Mammary epithelial cell (primary cell): ENCODE results near the gene KLHL25.

Experiments
- EZH2 ChIP-seq: IDR thresholded peaks from 2 replicates; pipeline ENCODE4 v1.6.1; 2012; ENCODE audit warnings: low read length, inconsistent platforms, borderline replicate concordance
- TF ChIP-seq, protein P1 (sequence below), 2 donors: IDR thresholded peaks in 1 of 2; conservative IDR thresholded peaks in 1 of 2; 2 replicates each; pipeline ENCODE4 v1.5.1; 2011 to 2012; ENCODE audit warnings: inconsistent platforms in 2 of 2, low read length in 2 of 2, mild to moderate bottlenecking in 2 of 2, control low read depth in 1 of 2, low read depth in 1 of 2; ENCODE audit not compliant: insufficient read depth in 1 of 2; ENCODE audit errors: extremely low read depth in 1 of 2

DNA sequence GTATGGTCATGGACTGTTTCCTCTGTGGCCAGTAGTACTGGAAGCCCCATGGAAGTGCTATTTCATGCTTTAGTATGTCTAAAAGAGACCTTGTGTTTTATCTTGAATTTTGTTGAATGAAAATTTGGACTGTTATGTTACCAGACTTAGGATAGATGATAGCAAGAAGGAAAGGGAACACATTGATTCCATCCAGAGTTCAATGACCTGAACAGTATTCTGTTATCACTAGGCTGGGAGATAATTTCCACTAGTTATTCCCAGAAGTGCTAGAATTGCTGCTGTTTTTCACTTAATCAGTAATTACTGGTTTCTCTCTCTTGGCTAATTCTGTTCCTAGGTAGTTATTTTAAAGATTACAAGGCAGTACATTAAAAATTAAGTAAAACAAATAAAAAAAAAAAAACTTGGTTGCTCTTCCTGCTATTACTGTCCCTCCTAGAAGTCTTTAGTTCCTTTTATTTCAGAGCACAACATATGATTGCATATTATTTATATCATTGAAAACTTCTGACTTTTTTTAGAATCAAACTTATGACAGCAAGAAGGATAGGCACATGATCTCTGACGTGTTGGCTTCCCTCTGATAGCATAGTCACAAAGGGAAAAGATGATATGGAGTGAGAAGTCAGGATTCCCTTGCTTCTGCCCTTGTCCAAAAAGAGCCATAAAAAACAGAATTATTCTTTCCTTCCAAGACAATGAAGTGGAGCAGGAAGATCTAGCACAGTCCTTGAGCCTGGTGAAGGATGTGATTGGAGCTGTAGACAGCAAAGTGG is 72.2 kb downstream of the KLHL25 start:
- no peak for TF ChIP-seq EZH2
- TF ChIP-seq, protein P1, sequence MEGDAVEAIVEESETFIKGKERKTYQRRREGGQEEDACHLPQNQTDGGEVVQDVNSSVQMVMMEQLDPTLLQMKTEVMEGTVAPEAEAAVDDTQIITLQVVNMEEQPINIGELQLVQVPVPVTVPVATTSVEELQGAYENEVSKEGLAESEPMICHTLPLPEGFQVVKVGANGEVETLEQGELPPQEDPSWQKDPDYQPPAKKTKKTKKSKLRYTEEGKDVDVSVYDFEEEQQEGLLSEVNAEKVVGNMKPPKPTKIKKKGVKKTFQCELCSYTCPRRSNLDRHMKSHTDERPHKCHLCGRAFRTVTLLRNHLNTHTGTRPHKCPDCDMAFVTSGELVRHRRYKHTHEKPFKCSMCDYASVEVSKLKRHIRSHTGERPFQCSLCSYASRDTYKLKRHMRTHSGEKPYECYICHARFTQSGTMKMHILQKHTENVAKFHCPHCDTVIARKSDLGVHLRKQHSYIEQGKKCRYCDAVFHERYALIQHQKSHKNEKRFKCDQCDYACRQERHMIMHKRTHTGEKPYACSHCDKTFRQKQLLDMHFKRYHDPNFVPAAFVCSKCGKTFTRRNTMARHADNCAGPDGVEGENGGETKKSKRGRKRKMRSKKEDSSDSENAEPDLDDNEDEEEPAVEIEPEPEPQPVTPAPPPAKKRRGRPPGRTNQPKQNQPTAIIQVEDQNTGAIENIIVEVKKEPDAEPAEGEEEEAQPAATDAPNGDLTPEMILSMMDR (conservative IDR thresholded peaks at IDR 0.05 in 1 of 2, IDR thresholded peaks at IDR 0.05 in 1 of 2; ENCODE audit: extremely low read depth in 1 of 2, insufficient read depth in 1 of 2, low read depth in 1 of 2, low read length in 2 of 2), result no peak
